Activated CD8-positive, alpha-beta T cell treated with anti-CD3 and anti-CD28 coated beads, Interleukin-2, amount 10 ng/mL, durations not matched to agents 7 days and 5 days (primary cell): ENCODE results near the gene ILKAP. TPM values are rescaled to one million over a fixed set of nuclear protein-coding genes. Genes with fewer than 3 reads are reported as not detected.
A peak's percentile ranks its signal among the peaks of the same experiment; 100 is the strongest.
"Not testable (repeated sequence)": the region's sequence is repeated elsewhere in the genome, so short reads cannot be mapped to it uniquely, and the experiment has no call there.

Experiments
- ATAC-seq: fragments of 150-1000 bp; cut with Tn5 transposase; one replicate; pipeline ENCODE4 v1.10.0; 2021; ENCODE audit warnings: moderate library complexity
- CTCF ChIA-PET: fragments of 350-600 bp; sonication (Branson Sonifier 250); formaldehyde crosslinking; loops from one replicate; lab custom pipeline; 2021; ENCODE audit warnings: antibody characterized with exemption; lab: Charles Lee
- POLR2A ChIA-PET: fragments of 350-600 bp; sonication (Branson Sonifier 250); formaldehyde crosslinking; loops from one replicate; lab custom pipeline; 2021; ENCODE audit warnings: antibody characterized with exemption; lab: Charles Lee
- DNase-seq: peaks from one replicate; pipeline ENCODE4 v3.0.0-alpha.2; 2020
- H3K27ac Mint-ChIP-seq: one replicate; pipeline ENCODE4 v1.8.0; 2021; ENCODE audit warnings: mild to moderate bottlenecking, mixed read lengths
- H3K27me3 Mint-ChIP-seq: one replicate; pipeline ENCODE4 v1.8.0; 2021; ENCODE audit warnings: low read depth, mixed read lengths
- H3K36me3 Mint-ChIP-seq: one replicate; pipeline ENCODE4 v1.8.0; 2021; ENCODE audit warnings: low read depth, mixed read lengths
- H3K4me1 Mint-ChIP-seq: one replicate; pipeline ENCODE4 v1.8.0; 2021; ENCODE audit warnings: low read depth, mixed read lengths
- H3K4me3 Mint-ChIP-seq: one replicate; pipeline ENCODE4 v1.8.0; 2021; ENCODE audit warnings: mild to moderate bottlenecking, mixed read lengths
- H3K9me3 Mint-ChIP-seq: one replicate; pipeline ENCODE4 v1.8.0; 2022; ENCODE audit warnings: mixed read lengths; ENCODE audit not compliant: insufficient read depth
- total RNA-seq, 2 experiments: library from RNA; stranded (reverse); gene quantifications; one replicate each; pipeline ENCODE4 v1.2.3, GENCODE V29; 2021

The ILKAP gene
- total RNA-seq, 2 experiments from 2014 or later, result 58.3 to 62.7 TPM

DNA sequence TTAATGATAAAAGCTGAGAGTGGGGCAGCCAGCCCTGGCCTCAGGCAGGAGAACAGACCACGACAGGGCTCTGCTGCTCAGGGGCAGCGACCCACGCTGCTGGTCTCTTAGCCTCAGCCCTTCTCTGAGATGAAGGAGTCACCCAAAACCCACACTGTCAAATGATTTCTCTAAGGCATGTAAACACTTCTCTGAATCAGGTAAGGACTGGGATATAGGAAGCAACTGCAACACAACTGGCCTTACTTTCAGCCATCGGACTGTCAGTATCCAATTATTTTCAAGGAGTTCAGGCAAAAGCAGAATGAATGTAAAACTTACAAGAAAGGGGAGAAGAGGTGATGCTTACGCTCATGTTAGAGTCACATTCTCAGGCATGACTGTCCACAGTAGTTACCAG, 22.9 kb downstream of the ILKAP start:
- H3K27ac Mint-ChIP-seq, result no peak overlapping the region
- H3K9me3 Mint-ChIP-seq, result no peaks in the 10 kb centered on the region
- ATAC-seq (no peak), DNase-seq (no peak)
- no peak overlapping the region for H3K4me3 Mint-ChIP-seq
- POLR2A ChIA-PET, result no interaction called here
- no peaks in the 10 kb centered on the region for H3K4me1 Mint-ChIP-seq
- no peaks in the 10 kb centered on the region for H3K27me3 Mint-ChIP-seq
- H3K36me3 Mint-ChIP-seq, result peaks cover 66% of the 10 kb centered on the region
- CTCF ChIA-PET, result no interaction called here

GRCh38 chr2:238176613-238177012, 26.9 kb downstream of the ILKAP start:
- CTCF ChIA-PET, result interaction anchor here (1.8 to 2.6 kb wide), 2 partner anchors 14 to 86 kb away, joined by 3 to 8 read pairs; no protein-coding TSS in a partner anchor
- no peak overlapping the region for H3K4me3 Mint-ChIP-seq

DNA sequence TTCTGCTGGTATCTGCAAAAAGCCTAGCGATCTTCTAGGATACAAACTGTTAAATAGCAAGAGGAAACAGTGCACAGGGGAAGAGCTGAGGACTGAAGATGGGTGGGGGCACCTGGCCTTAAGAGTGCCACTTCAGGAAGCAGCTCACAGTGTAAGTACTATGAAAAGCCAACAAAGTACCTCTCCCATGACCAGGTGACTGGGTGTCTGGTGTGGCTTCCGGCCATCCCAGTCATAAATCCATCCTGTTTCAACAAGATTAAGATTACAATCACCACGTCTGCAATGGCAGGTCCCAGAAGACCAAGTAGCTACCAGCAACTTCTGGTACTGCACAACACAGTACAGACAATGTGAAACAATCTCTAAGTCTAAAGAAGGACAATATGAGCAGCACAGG, 28.8 kb downstream of the ILKAP start:
- no peaks in the 10 kb centered on the region for H3K4me1 Mint-ChIP-seq
- DNase-seq, result no peak
- H3K9me3 Mint-ChIP-seq, result no peaks in the 10 kb centered on the region
- ChIA-PET CTCF (interaction anchor here (1.2 to 2.6 kb wide), 3 partner anchors 12 to 88 kb away, joined by 3 to 8 read pairs (median 4); no protein-coding TSS in a partner anchor), POLR2A (no interaction called here)
- no peak overlapping the region for H3K4me3 Mint-ChIP-seq
- ATAC-seq, result no peak
- H3K36me3 Mint-ChIP-seq, result peaks cover 46% of the 10 kb centered on the region
- H3K27ac Mint-ChIP-seq, result peak overlapping the region; percentile 56
- H3K27me3 Mint-ChIP-seq, result no peaks in the 10 kb centered on the region

More at GRCh38 chr2:238176613-238177012, 26.9 kb downstream of the ILKAP start:
- DNase-seq, result no peak
- Mint-ChIP-seq H3K36me3 (peaks cover 50% of the 10 kb centered on the region), H3K9me3 (no peaks in the 10 kb centered on the region), H3K27ac (peak overlapping the region; percentile 24), H3K27me3 (no peaks in the 10 kb centered on the region), H3K4me1 (no peaks in the 10 kb centered on the region)
- POLR2A ChIA-PET, result no interaction called here
- ATAC-seq, result no peak

- POLR2A ChIA-PET, result no interaction called here
- Mint-ChIP-seq H3K27me3 (no peaks in the 10 kb centered on the region), H3K4me1 (no peaks in the 10 kb centered on the region), H3K4me3 (no peak overlapping the region), H3K36me3 (peaks cover 42% of the 10 kb centered on the region), H3K27ac (no peak overlapping the region), H3K9me3 (no peaks in the 10 kb centered on the region)
- DNase-seq, result no peak
- no peak for ATAC-seq
- CTCF ChIA-PET, result interaction anchor here (1.0 to 1.5 kb wide), 3 partner anchors 12 to 89 kb away, joined by 3 to 4 read pairs (median 4); no protein-coding TSS in a partner anchor
Measured at GRCh38 chr2:238174291-238174690, 29.2 kb downstream of the ILKAP start.

- H3K36me3 Mint-ChIP-seq, result peaks cover 41% of the 10 kb centered on the region
- ChIA-PET CTCF (interaction anchor here (1.0 to 1.5 kb wide), 3 partner anchors 13 to 89 kb away, joined by 3 to 4 read pairs (median 4); no protein-coding TSS in a partner anchor), POLR2A (no interaction called here)
- no peaks in the 10 kb centered on the region for H3K9me3 Mint-ChIP-seq
- ATAC-seq, result no peak
- no peak overlapping the region for H3K27ac Mint-ChIP-seq
- no peak overlapping the region for H3K4me3 Mint-ChIP-seq
- H3K27me3 Mint-ChIP-seq, result no peaks in the 10 kb centered on the region
- DNase-seq, result no peak
- H3K4me1 Mint-ChIP-seq, result no peaks in the 10 kb centered on the region
Measured at GRCh38 chr2:238173692-238174091, 29.8 kb downstream of the ILKAP start.

DNA sequence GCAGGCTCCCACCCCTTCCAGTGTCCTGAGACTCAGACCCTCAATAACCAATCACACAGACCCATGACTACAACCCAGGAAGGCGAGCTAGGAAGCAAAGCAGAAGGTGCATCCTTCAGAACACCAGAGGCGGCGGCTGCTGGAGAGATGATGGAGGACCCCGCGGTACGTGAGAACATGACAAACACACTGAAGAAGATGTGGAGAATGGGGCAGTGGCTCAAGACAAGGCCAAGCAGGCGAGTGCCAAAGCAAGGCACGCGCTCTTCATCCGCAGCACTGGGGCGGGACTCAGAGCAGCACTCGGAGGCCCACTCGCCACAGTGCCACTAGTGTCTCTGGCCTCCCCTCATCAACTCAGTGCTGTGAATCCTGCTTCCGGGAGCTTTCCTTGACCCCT, 31.1 kb downstream of the ILKAP start:
- no peaks in the 10 kb centered on the region for H3K9me3 Mint-ChIP-seq
- no peak overlapping the region for H3K4me3 Mint-ChIP-seq
- H3K36me3 Mint-ChIP-seq, result peaks cover 37% of the 10 kb centered on the region
- H3K27ac Mint-ChIP-seq, result peak overlapping the region; percentile 51
- DNase-seq (no peak), ATAC-seq (no peak)
- H3K4me1 Mint-ChIP-seq, result no peaks in the 10 kb centered on the region
- H3K27me3 Mint-ChIP-seq, result no peaks in the 10 kb centered on the region
- POLR2A ChIA-PET, result no interaction called here
- CTCF ChIA-PET, result no interaction called here

GRCh38 chr2:238171575-238172187, 31.8 kb downstream of the ILKAP start:
- no peak overlapping the region for H3K27ac Mint-ChIP-seq
- ChIA-PET POLR2A (no interaction called here), CTCF (no interaction called here)
- H3K27me3 Mint-ChIP-seq, result no peaks in the 10 kb centered on the region
- H3K4me1 Mint-ChIP-seq, result no peaks in the 10 kb centered on the region
- no peak overlapping the region for H3K4me3 Mint-ChIP-seq
- H3K9me3 Mint-ChIP-seq, result no peaks in the 10 kb centered on the region
- ATAC-seq, result no peak
- DNase-seq, result no peak
- H3K36me3 Mint-ChIP-seq, result peaks cover 33% of the 10 kb centered on the region

- H3K9me3 Mint-ChIP-seq, POLR2A ChIA-PET, ATAC-seq, H3K27me3 Mint-ChIP-seq, CTCF ChIA-PET, H3K4me3 Mint-ChIP-seq, H3K4me1 Mint-ChIP-seq, H3K27ac Mint-ChIP-seq, DNase-seq: not testable (repeated sequence)
- peaks cover 29% of the 10 kb centered on the region for H3K36me3 Mint-ChIP-seq
Measured at GRCh38 chr2:238171072-238171431, 32.4 kb downstream of the ILKAP start.

DNA sequence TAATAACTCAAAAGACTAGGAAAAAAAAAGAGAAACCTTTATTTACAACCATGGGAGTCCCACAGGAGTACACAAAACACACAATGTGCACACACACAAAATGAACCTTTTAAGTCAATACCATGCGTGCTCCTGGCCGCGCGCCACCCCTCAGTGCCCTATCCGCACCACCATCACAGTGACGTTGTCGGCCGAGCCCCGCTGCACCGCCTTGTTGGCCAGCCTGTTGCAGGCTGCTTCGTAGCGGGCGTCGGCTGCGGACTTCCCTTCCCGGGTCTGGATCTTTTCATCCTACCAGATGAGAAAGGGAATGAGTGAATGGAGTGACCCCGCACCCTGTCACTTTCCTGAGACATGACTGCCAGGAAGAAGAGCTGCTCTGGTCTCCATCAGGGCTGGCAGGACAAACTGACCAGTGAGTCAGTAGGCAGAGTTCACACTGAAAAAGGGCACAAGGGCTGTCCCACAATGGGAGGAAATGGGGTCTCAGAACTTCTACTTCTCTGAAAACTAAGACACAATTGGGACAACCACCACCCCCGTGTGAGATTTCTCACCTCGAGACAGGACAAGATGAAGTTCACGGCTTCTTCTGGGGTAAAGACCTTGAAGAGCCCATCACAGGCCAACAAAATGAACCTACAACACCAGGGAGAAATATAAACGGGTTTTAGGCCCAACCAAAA, 33.0 kb downstream of the ILKAP start:
- peaks cover 26% of the 10 kb centered on the region for H3K36me3 Mint-ChIP-seq
- no peak overlapping the region for H3K27ac Mint-ChIP-seq
- H3K9me3 Mint-ChIP-seq, result no peaks in the 10 kb centered on the region
- H3K4me3 Mint-ChIP-seq, result no peak overlapping the region
- ATAC-seq (no peak), DNase-seq (no peak)
- ChIA-PET POLR2A (no interaction called here), CTCF (interaction anchor here (1.3 kb wide), 1 partner anchor 93 kb away, joined by 4 read pairs; no protein-coding TSS in a partner anchor)
- no peaks in the 10 kb centered on the region for H3K4me1 Mint-ChIP-seq
- H3K27me3 Mint-ChIP-seq, result no peaks in the 10 kb centered on the region

GRCh38 chr2:238169708-238170251, 33.7 kb downstream of the ILKAP start:
- Mint-ChIP-seq H3K9me3 (no peaks in the 10 kb centered on the region), H3K27ac (no peak overlapping the region), H3K4me3 (no peak overlapping the region), H3K36me3 (peaks cover 26% of the 10 kb centered on the region), H3K27me3 (peaks cover 4% of the 10 kb centered on the region), H3K4me1 (no peaks in the 10 kb centered on the region)
- no peak for DNase-seq
- ChIA-PET POLR2A (no interaction called here), CTCF (interaction anchor here (0.8 to 1.3 kb wide), 2 partner anchors 9 to 94 kb away, joined by 3 to 4 read pairs; no protein-coding TSS in a partner anchor)
- no peak for ATAC-seq

DNA sequence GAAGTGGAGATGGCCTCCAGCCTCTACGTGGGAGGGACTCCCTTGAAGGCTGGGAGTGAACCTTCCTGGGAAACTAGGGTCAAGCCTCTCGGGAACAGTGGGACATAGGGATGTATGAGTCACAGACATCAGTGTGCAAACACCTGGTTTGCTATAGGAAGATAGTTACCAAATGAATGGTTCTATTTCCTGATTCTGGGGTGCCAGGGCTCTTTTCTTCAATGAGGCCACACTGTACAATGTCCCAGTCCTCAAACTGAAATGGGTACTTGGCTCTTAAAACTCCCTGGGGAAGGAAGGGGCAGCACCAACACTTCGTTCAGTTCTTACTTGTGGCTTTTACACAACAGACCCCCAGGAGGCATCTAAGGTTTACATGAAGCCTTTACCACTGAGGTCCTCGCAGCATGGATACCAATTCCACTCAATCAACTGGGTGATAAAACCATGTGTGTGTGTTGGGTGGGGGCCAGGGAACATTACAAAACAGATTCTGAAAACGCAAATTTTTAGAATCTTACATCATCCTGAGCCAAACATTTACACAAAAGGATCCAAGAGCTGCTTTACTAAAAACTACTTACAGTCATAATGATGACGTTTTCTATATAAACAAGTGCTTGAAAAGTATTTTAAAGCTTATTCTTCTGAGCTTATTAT, 34.3 kb downstream of the ILKAP start:
- Mint-ChIP-seq H3K36me3 (peaks cover 26% of the 10 kb centered on the region), H3K4me1 (no peaks in the 10 kb centered on the region), H3K27ac (no peak overlapping the region), H3K27me3 (peaks cover 9% of the 10 kb centered on the region), H3K9me3 (no peaks in the 10 kb centered on the region), H3K4me3 (no peak overlapping the region)
- CTCF ChIA-PET, result interaction anchor here (0.8 to 1.3 kb wide), 2 partner anchors 8 to 94 kb away, joined by 3 to 4 read pairs; no protein-coding TSS in a partner anchor
- no peak for DNase-seq
- ATAC-seq, result no peak
- POLR2A ChIA-PET, result no interaction called here
